GM12865 (cell line): Measurements from ENCODE around the gene PROKR1.

Experiments
- DNase-seq: peaks from one replicate; pipeline ENCODE4 v3.0.0; 2010; ENCODE audit warnings: low read depth
- H3K4me3 ChIP-seq: 2 replicates; pipeline ENCODE4 v1.5.1; 2011; ENCODE audit warnings: mild to moderate bottlenecking, low read depth, low read length, control low read depth
- CTCF ChIP-seq: IDR thresholded peaks from 2 replicates; pipeline ENCODE4 v1.5.1; 2011; ENCODE audit warnings: low read length, control low read depth, low read depth, inconsistent platforms; ENCODE audit not compliant: insufficient read depth; ENCODE audit errors: missing control alignments

PROKR1 gene

DNA sequence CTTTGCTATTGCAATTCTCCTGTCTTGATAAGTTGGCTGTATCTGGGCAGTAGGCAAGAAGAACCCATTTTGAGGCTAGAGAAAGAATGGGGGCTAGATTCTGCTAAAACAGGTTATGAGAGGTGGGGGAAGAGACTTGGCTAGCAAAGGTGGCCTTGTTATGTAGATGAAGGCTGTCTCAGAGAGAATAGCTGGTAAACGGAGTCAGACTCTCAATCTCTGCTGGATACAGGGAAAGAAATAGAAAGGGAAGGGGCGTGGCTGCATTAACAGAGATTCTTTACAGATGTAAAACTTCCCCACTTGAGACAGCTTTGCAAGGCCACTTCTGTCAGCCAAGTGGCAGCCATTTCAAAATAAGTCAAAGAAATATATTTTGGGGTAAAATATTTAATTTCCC, 53.2 kb downstream of the PROKR1 start:
- TF ChIP-seq CTCF: no peak

GRCh38 chr2:68698567-68699377, 55.4 kb downstream of the PROKR1 start:
- DNase-seq: no peak
- TF ChIP-seq CTCF: no peak
- H3K4me3 ChIP-seq: no peak overlapping the region

More for the DNA sequence above, 53.2 kb downstream of the PROKR1 start:
- no peak for DNase-seq
- no peak overlapping the region for H3K4me3 ChIP-seq

- DNase-seq: no peak
- H3K4me3 ChIP-seq: no peak overlapping the region
- no peak for TF ChIP-seq CTCF
Measured at GRCh38 chr2:68700560-68700959, 57.2 kb downstream of the PROKR1 start.

GRCh38 chr2:68706637-68707036, 63.3 kb downstream of the PROKR1 start:
- no peak for TF ChIP-seq CTCF
- no peak overlapping the region for H3K4me3 ChIP-seq
- no peak for DNase-seq
